Measurements from ENCODE around the gene THSD7A. TPM values are rescaled to one million over a fixed set of nuclear protein-coding genes. Genes with fewer than 3 reads are reported as not detected.

The THSD7A gene
- total and polyA plus RNA-seq, 2 of the 8 experiments (the other 6 are each of a cell fraction or from before 2014, with no cell fraction given): 0.44 to 1.2 TPM

GRCh38 chr7:11416641-11417458, 415.1 kb downstream of the THSD7A start:
- no peak for DNase-seq (ENCODE audit: low read depth in 1 of 2, low spot score in 2 of 2)
- H3K9me3 ChIP-seq (ENCODE audit: insufficient read depth in 2 of 2, low read depth in 1 of 2, low read length in 1 of 2): peaks cover 16 to 21% of the 10 kb centered on the region in 2 experiments

More at GRCh38 chr7:11416641-11417458, 415.1 kb downstream of the THSD7A start:
- Histone ChIP-seq H4K8ac (ENCODE audit: extremely low read depth, insufficient read depth, low read length) (no peak overlapping the region), H3K27ac (ENCODE audit: low read depth, low read length) (no peak overlapping the region), H3K79me1 (ENCODE audit: low read depth, low read length) (no peaks in the 10 kb centered on the region), H3K79me2 (ENCODE audit: control insufficient read depth in 1 of 2, insufficient read depth in 2 of 2, low read length in 2 of 2) (no peaks in the 10 kb centered on the region), H2AK5ac (ENCODE audit: low read depth, low read length) (no peak overlapping the region), H3K18ac (ENCODE audit: extremely low read depth, low read length) (no peak overlapping the region), H4K5ac (ENCODE audit: insufficient read length, low read depth, low read length) (no peak overlapping the region), H3K23ac (ENCODE audit: insufficient read length) (no peak overlapping the region), H3K4me3 (ENCODE audit: extremely low read depth in 1 of 4, insufficient read depth in 2 of 4, low read depth in 3 of 4, low read length in 4 of 4) (no peak overlapping the region), H3K9ac (replicated peaks in 1 of 4; ENCODE audit: extremely low read depth in 1 of 4, low read depth in 3 of 4, low read length in 3 of 4) (no peak overlapping the region), H3K27me3 (replicated peaks in 1 of 4; ENCODE audit: control insufficient read depth in 3 of 4, extremely low read depth in 1 of 4, insufficient read depth in 3 of 4, low read length in 3 of 4) (no peaks in the 10 kb centered on the region), H3K36me3 (ENCODE audit: control insufficient read depth in 2 of 4, insufficient read depth in 4 of 4, low read length in 3 of 4) (peaks cover 0 to 3% (median 0%) of the 10 kb centered on the region in 4 experiments; a peak in 1 of 8 replicates), H2BK5ac (ENCODE audit: low read depth, low read length) (no peak overlapping the region), H3K4me2 (ENCODE audit: insufficient read depth in 1 of 2, low read depth in 2 of 2, low read length in 2 of 2) (no peak overlapping the region), H3K23me2 (ENCODE audit: low read depth, low read length) (no peaks in the 10 kb centered on the region), H3K4ac (replicated peaks; ENCODE audit: insufficient read length, low read depth, low read length) (no peak overlapping the region), H3K56ac (replicated peaks; ENCODE audit: insufficient read length, low read depth, low read length) (no peak overlapping the region), H4K91ac (replicated peaks; ENCODE audit: insufficient read length, low read length) (no peak overlapping the region), H3K4me1 (replicated peaks in 1 of 4; ENCODE audit: control insufficient read depth in 3 of 4, insufficient read depth in 4 of 4, low read length in 3 of 4) (peaks cover 0 to 2% (median 1%) of the 10 kb centered on the region in 4 experiments; a peak in 3 of 7 replicates), H2BK15ac (ENCODE audit: low read length) (no peak overlapping the region), H4K20me1 (replicated peaks in 1 of 2; ENCODE audit: control insufficient read depth in 1 of 2, insufficient read depth in 2 of 2, low read length in 2 of 2) (no peaks in the 10 kb centered on the region), H2BK20ac (ENCODE audit: low read length) (no peak overlapping the region), H2AFZ (ENCODE audit: low read length) (no peak overlapping the region), H2BK12ac (ENCODE audit: low read depth, low read length) (no peak overlapping the region), H3K14ac (ENCODE audit: insufficient read length) (no peak overlapping the region), H2BK120ac (replicated peaks; ENCODE audit: low read depth, low read length) (no peak overlapping the region)
- CTCF ChIA-PET (ENCODE audit: partially characterized antibody): interaction anchor here (0.6 kb wide), 1 partner anchor 10 kb away, joined by 3 read pairs; no protein-coding TSS in a partner anchor
- no peak for TF ChIP-seq USF2 (IDR thresholded peaks at IDR 0.05; ENCODE audit: low read length)
- TF ChIP-seq HDAC2 (IDR thresholded peaks at IDR 0.05; ENCODE audit: borderline replicate concordance in 1 of 2, low read depth in 2 of 2, low read length in 2 of 2): no peak
- no peak for TF ChIP-seq FOSL1 (IDR thresholded peaks at IDR 0.05; ENCODE audit: insufficient read depth, low read depth, low read length)
- TF ChIP-seq EZH2 (IDR thresholded peaks at IDR 0.05; ENCODE audit: low read depth, low read length, severe bottlenecking): no peak
- TF ChIP-seq SRF (IDR thresholded peaks at IDR 0.05; ENCODE audit: low read depth, low read length): no peak
- TF ChIP-seq POU5F1 (IDR thresholded peaks at IDR 0.05; ENCODE audit: low read depth, low read length): no peak
- TF ChIP-seq, protein P1, sequence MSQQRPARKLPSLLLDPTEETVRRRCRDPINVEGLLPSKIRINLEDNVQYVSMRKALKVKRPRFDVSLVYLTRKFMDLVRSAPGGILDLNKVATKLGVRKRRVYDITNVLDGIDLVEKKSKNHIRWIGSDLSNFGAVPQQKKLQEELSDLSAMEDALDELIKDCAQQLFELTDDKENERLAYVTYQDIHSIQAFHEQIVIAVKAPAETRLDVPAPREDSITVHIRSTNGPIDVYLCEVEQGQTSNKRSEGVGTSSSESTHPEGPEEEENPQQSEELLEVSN (IDR thresholded peaks at IDR 0.05): no peak
- TF ChIP-seq TEAD4 (IDR thresholded peaks at IDR 0.05; ENCODE audit: low read depth, low read length): no peak
- TF ChIP-seq POLR2A (IDR thresholded peaks at IDR 0.05; ENCODE audit: control extremely low read depth in 1 of 2, low read depth in 2 of 2, low read length in 2 of 2): no peak
- no peak for TF ChIP-seq SAP30 (IDR thresholded peaks at IDR 0.05; ENCODE audit: insufficient read depth, insufficient replicate concordance, low read length)
- FAIRE-seq: no peak
- POLR2A ChIA-PET (ENCODE audit: partially characterized antibody): no interaction called here
- 73% methylated on average over 1 of the region's 1 CpG; no CpG with 5 or more reads in 1 of the 2 experiments for WGBS, 2 experiments (ENCODE audit: extremely low coverage in 1 of 2, insufficient coverage in 1 of 2, insufficient read length in 1 of 2, insufficient replicate concordance in 2 of 2, low coverage in 1 of 2, low lambda C conversion rate in 2 of 2, missing lambda C conversion rate in 1 of 2)

Measured in H1 (cell line).